T-helper 1 cell treated with Interleukin-12 subunit alpha and Interleukin-12 subunit beta and Interleukin-4 antibody, amounts not matched to agents 30 ng/mL and 1 ng/mL, for 36 hours (primary cell): ENCODE data around the gene TCF3. TPM values are rescaled to one million over a fixed set of nuclear protein-coding genes. Genes with fewer than 3 reads are reported as not detected.

Experiments used
- intact Hi-C: fragments of 100-400 bp; cut with micrococcal nuclease; formaldehyde crosslinking; loops from one replicate; pipeline ENCODE4 v1.15.1; 2024
- total RNA-seq: library from RNA; stranded (reverse); gene quantifications from 2 replicates; pipeline ENCODE4 v1.2.3, GENCODE V29; 2022

TCF3 gene
- total RNA-seq, 1 donor from 2014 or later = 73.7 TPM

DNA sequence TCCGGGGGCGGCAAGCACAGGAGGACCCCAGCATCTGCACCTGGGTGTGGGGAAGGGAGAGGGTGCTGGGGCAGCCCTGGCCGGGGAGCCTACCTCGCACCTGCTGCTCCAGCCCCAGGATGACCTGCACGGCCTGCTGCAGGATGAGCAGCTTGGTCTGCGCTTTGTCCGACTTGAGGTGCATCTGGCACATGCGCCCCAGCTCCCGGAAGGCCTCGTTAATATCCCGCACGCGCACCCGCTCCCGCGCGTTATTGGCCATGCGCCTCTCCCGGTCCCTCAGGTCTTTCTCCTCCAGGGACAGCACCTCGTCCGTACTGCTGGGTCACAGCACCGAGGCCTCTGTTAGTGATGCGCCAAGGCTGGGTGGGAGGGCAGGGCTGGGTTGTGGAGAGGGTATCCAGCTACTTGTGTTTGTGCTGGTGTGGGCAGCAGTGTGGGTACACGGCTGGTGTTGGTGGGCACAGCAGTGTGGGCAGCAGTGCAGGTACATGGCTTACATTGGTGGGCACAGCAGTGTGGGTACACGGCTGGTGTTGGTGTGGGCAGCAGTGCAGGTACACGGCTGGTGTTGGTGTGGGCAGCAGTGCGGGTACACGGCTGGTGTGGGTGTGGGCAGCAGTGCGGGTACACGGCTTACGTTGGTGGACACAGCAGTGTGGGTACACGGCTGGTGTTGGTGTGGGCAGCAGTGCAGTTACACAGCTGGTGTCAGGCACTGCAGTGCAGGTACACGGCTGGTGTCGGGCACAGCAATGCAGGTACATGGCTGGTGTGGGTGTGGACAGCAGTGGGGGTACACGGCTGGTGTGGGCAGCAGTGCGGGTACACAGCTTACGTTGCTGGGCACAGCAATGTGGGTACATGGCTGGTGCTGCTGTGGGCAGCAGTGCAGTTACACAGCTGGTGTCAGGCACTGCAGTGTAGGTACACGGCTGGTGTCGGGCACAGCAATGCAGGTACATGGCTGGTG, 40.0 kb downstream of the TCF3 start:
- intact Hi-C loops = no loop called here

- intact Hi-C loops = no loop called here
Measured at GRCh38 chr19:1611353-1611752, 41.1 kb downstream of the TCF3 start.

GRCh38 chr19:1610579-1610978, 41.8 kb downstream of the TCF3 start:
- intact Hi-C loops = no loop called here

GRCh38 chr19:1609680-1610474, 42.5 kb downstream of the TCF3 start:
- intact Hi-C loops = loop anchor here (10.0 kb wide), 1 partner anchor 1825 kb away; no protein-coding TSS in a partner anchor

GRCh38 chr19:1609103-1609396, 43.4 kb downstream of the TCF3 start:
- intact Hi-C loops = loop anchor here (10.0 kb wide), 1 partner anchor 1826 kb away; no protein-coding TSS in a partner anchor

DNA sequence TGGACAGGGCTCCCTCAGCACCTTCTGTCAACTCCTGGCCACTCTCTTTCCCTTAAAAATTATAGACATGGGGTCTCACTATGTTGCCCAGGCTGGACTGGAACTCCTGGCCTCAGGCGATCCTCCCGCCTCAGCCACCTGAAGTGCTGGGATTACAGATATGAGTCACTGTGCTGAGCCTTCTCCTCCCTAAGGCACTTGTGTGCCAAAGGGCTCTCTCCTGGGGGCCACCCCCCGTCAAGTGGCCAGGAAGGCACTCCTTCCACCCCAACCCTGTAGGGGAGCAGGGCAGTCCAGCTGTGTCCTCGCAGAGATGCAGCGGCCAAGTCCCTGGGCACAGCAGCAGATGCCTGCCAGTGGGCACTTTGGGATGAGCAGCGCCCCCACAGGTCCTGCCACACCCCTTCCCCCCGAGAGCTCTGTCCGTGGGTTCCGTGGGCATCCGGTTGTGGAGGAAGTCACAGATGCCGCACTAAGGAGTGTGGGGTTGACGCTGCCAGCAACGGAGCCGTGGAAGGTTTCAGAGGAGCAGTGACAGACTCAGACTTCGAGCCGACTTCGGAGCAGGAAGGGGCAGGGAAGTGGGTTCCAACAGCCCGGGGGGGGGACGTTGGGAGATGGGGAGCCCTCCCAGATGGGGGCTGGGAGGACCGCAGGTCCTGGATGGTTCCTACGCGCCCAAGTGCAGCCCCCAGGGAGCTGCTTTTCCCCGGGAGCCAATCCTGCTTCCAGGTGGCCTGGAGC, 43.9 kb downstream of the TCF3 start:
- intact Hi-C loops = loop anchor here (10.0 kb wide), 1 partner anchor 1826 kb away; no protein-coding TSS in a partner anchor

GRCh38 chr19:1606138-1606651, 46.2 kb downstream of the TCF3 start:
- intact Hi-C loops = loop anchor here (1.0 to 10.0 kb wide), 2 partner anchors 66 to 1829 kb away; no protein-coding TSS in a partner anchor

GRCh38 chr19:1605236-1606137, 46.9 kb downstream of the TCF3 start, which contains the start of gene UQCR11:
UQCR11 (minus strand) TSS chr19:1605462; CDS start chr19:1605409, 53 bp downstream.
- intact Hi-C loops = loop anchor here (1.0 to 10.0 kb wide), 9 partner anchors 13 to 1829 kb away; partner anchors contain the start of genes ADAT3, ATP8B3, MBD3 and PCSK4

GRCh38 chr19:1602091-1602707, 50.2 kb downstream of the TCF3 start:
- intact Hi-C loops = loop anchor here (10.0 kb wide), 1 partner anchor 1833 kb away; no protein-coding TSS in a partner anchor

- intact Hi-C loops = loop anchor here (10.0 kb wide), 1 partner anchor 1833 kb away; no protein-coding TSS in a partner anchor
Measured at GRCh38 chr19:1601613-1602064, 50.8 kb downstream of the TCF3 start.

- intact Hi-C loops = no loop called here
Measured at GRCh38 chr19:1599460-1599846, 53.0 kb downstream of the TCF3 start.

DNA sequence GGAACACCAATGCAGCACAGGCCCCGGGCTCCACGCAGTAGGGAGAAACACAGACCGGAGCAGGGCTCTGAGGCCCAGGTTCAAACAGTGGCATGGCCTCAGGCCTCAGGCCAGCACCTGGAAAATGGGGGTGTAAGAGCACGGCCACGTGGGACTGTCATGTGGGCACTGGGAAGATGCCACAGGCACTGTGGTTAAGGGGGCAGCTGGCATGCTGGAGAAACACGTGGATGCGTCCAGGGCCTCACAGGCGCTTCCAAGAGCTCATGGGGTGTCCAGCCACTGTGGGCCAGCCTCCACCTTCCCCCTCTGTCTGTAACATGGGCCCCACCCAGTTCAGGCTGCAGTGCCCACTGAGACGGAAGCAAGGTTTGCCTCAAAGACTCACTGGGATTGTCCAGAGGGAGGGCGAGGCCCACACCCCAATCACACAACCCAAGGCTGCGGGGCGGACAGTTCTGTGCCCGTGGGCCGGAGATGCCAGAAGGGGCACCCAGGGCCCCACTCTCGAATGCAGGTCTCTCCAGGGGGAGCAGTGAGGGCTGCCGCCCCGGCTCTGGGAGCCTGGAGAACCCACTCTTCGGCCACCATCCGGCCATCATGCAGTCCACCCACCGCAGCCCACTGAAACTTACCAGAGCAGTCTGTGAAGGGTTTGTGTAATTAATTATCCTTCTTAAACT, 53.5 kb downstream of the TCF3 start:
- intact Hi-C loops = no loop called here

DNA sequence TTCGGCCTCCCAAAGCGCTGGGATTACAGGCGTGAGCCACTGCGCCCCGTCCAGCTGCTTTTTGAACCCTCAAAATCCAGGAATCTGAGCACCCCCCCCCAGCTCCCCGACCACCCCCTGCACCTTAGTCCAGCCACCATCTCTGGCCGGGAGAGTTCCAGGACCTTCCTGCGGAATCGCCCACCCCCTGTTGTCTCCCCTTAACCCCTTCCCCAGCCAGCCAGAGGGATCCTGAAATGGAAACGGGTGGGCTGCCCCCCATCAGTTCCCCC, 59.0 kb downstream of the TCF3 start:
- intact Hi-C loops = loop anchor here (5.0 kb wide), 1 partner anchor 101 kb away; the partner anchor contains the start of genes PCSK4 and REEP6

DNA sequence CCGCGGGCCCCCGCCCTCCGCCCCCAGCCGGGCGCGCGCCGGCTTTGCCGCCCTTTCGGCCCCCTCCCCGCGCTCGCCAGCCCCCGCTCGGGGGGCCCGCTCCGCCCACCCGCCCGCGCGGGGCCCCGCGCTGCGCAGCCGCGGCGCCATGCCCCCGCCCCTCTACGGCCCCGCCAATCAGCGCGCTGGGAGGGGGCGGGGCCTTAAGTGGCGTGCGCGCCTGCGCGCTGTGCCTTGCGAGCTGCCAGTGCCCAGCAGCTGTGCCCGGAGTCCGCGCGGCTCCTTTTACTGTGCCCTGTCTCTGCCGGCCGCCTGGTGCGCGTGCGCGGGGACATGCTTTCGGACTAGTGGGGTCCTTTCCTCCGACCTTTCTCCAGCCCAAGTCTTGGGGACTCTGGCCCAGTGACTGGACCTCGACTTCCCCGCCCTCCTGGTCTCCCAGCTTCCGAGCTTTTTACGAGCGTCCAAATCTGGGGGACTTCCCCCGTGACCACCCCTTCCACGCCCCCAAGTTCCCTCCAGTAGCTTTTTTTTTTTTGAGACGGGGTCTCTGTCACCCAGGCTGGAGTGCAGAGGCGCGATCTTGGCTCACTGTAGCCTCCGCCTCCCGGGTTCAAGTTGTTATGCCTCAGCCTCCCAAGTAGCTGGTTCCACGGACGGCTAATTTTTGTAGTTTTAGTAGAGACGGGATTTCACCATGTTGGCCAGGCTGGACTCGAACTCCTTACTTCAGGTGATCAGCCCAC, 59.5 kb downstream of the TCF3 start, which contains the start of gene MBD3:
Gene MBD3, minus strand, starts transcription at position 111 of the 746 bp plus-strand sequence. CDS start 234 bp downstream, outside the sequence.
- intact Hi-C loops = loop anchor here (1.0 to 5.0 kb wide), 5 partner anchors 12 to 219 kb away; partner anchors contain the start of genes ATP8B3, MEX3D, PCSK4 and REEP6

- intact Hi-C loops = loop anchor here (1.0 to 5.0 kb wide), 5 partner anchors 13 to 220 kb away; partner anchors contain the start of genes ATP8B3, MEX3D, PCSK4 and REEP6
Measured at GRCh38 chr19:1592024-1592754, 60.2 kb downstream of the TCF3 start.

DNA sequence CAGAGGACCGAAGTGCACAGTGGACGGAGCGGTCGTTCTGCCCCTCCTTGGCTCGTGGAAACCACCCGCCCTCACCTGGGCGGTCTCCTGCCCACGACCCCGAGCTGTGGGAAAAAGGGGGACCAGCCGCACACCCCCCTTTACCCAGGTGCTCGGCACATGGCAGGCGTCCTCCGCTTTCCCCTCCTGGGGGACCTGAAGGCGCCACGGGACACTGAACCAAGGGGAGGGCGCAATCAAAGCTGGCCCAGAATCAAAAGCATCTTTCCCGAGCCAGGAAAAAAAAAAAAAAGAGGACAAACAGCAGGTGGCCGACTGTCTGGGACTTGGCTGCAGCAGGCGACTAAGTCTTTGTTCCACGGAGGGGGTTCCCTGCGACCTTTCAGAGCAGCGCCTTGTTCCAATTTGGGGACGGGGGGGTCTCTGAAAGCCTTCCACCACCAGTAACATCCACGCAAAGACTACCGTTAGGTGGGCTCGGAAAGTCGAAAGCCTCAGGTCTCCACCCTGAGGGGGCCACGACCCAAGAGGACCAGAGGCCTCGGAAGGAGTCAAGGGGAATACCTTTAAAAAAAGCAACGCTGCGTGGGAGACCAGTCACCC, 60.9 kb downstream of the TCF3 start:
- intact Hi-C loops = loop anchor here (1.0 to 5.0 kb wide), 5 partner anchors 14 to 221 kb away; partner anchors contain the start of genes ATP8B3, MEX3D, PCSK4 and REEP6
